22Rv1 (cell line): ENCODE data around the gene TAS2R41.

ENCODE experiments used
- H3K27ac ChIP-seq: fragments of 450-650 bp; 2 replicates; pipeline ENCODE4 v1.5.1; 2017
- ZFX ChIP-seq: fragments of 450-650 bp; IDR thresholded peaks from 2 replicates; pipeline ENCODE4 v1.6.1; 2017; ENCODE audit warnings: antibody characterized with exemption, borderline replicate concordance
- TF ChIP-seq, protein P1 (sequence below): fragments of 450-650 bp; IDR thresholded peaks from 2 replicates; pipeline ENCODE4 v1.5.1; 2017; ENCODE audit warnings: mild to moderate bottlenecking

TAS2R41 gene

GRCh38 chr7:143456992-143457793 lies 20.5 kb upstream of the TAS2R41 start:
- H3K27ac ChIP-seq: no peak overlapping the region
- TF ChIP-seq, protein P1, sequence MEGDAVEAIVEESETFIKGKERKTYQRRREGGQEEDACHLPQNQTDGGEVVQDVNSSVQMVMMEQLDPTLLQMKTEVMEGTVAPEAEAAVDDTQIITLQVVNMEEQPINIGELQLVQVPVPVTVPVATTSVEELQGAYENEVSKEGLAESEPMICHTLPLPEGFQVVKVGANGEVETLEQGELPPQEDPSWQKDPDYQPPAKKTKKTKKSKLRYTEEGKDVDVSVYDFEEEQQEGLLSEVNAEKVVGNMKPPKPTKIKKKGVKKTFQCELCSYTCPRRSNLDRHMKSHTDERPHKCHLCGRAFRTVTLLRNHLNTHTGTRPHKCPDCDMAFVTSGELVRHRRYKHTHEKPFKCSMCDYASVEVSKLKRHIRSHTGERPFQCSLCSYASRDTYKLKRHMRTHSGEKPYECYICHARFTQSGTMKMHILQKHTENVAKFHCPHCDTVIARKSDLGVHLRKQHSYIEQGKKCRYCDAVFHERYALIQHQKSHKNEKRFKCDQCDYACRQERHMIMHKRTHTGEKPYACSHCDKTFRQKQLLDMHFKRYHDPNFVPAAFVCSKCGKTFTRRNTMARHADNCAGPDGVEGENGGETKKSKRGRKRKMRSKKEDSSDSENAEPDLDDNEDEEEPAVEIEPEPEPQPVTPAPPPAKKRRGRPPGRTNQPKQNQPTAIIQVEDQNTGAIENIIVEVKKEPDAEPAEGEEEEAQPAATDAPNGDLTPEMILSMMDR: no peak
- no peak for TF ChIP-seq ZFX

- no peak overlapping the region for H3K27ac ChIP-seq
- TF ChIP-seq, protein P1: no peak
- no peak for TF ChIP-seq ZFX
Measured at GRCh38 chr7:143458263-143458662, 19.4 kb upstream of the TAS2R41 start.

- H3K27ac ChIP-seq: no peak overlapping the region
- TF ChIP-seq, protein P1: no peak
- no peak for TF ChIP-seq ZFX
Measured at GRCh38 chr7:143458681-143459080, 19.0 kb upstream of the TAS2R41 start.

DNA sequence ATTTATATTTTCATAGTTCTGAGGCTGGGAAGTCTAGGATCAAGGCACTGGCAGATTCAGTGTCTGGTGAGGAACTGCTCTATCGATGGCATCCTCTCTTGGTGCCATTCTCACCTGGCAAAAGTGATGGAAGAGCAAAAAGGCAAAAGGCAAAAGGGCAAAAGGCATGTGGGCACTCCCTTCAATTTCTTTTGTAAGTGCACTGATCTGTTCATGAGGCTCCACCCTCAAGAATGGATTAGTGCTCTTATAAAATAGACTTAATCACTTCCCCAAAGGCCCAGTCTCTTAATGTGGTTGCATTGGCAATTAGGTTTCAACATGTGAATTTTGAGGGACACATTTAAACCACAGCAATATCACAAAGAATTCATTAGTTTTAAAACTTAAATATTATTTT lies 18.3 kb upstream of the TAS2R41 start:
- TF ChIP-seq, protein P1: no peak
- no peak for TF ChIP-seq ZFX
- no peak overlapping the region for H3K27ac ChIP-seq

- TF ChIP-seq, protein P1: no peak
- TF ChIP-seq ZFX: no peak
- no peak overlapping the region for H3K27ac ChIP-seq
Measured at GRCh38 chr7:143460271-143460979, 17.2 kb upstream of the TAS2R41 start.

- TF ChIP-seq, protein P1: no peak
- no peak for TF ChIP-seq ZFX
- H3K27ac ChIP-seq: no peak overlapping the region
Measured at GRCh38 chr7:143462045-143462444, 15.6 kb upstream of the TAS2R41 start.

- TF ChIP-seq ZFX: no peak
- TF ChIP-seq, protein P1: no peak
- H3K27ac ChIP-seq: no peak overlapping the region
Measured at GRCh38 chr7:143463556-143463955, 14.1 kb upstream of the TAS2R41 start.
